ENCODE results near the gene NAV2.
A peak's percentile ranks its signal among the peaks of the same experiment; 100 is the strongest.

NAV2 gene

DNA sequence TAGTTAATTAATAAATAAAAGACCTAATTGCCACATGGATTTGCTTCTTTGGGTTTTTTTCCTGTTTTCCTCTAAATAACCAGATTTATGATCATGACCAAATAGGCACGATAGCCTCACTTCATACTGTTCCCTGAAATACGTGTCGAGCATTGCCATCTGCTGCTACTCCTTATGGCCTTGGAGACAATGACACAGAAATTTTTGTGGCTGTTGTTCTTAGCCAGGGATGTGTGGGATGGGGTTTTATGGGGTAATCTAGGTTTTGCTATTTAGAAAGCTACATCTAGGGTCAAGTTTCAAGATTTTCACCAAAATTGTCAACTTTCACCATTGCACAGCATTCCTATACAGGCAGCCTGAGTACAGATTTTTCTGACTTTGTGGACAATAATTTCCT lies 302.5 kb downstream of the NAV2 start:
- H3K27me3 Mint-ChIP-seq (ENCODE audit: low read depth, poor library complexity) = no peaks in the 10 kb centered on the region

DNA sequence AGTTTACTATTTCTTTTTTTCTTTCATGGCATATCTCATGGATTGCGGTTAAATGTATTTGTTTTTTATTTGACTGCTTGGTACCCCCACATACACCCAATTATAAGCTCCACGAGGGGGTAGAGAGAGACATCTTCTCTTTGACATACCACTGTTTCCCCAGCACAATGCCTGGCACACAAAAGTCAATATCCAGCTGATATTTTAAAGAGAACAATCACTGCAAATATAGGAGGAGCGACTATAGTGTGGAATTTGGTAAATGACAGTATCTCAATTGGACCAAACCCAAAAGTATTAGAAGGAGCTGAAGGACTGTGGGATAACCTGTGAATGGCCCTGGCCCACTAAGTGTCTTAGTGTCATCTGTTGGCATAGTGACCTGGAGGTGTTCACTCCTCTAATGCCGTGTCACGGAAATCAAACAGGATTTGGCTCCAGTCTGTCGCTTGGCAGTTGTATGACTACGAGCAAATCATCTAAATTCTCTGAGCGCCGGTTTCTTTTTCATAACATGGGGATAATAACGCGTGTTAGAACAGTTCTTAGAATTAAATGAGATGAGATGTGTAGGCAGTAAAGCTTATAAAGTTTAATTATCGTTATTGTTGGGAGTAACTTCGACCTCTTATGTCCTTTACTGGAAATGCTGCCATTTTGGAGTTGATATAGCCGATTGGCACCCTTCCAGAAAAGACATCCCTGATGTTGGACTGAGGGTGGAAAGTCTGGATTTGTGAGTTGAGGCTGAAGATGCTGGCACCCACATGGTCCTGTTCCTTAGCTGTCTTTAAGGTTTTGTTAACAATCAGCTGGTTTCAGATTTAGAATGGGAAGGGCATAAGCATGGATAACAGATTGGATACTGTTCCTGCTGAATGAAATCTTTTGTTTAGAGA lies 303.1 kb downstream of the NAV2 start:
- Mint-ChIP-seq H3K9me3 (no peaks in the 10 kb centered on the region), H3K27me3 (ENCODE audit: low read depth, poor library complexity) (no peaks in the 10 kb centered on the region), H3K36me3 (ENCODE audit: low read depth) (no peaks in the 10 kb centered on the region), H3K4me1 (peaks cover 41% of the 10 kb centered on the region), H3K4me3 (no peak overlapping the region), H3K27ac (peak overlapping the region; percentile 96)
- TF ChIP-seq CTCF (IDR thresholded peaks at IDR 0.05) = no peak
- DNase-seq = no peak

More for the DNA sequence above, 302.5 kb downstream of the NAV2 start:
- H3K4me3 Mint-ChIP-seq = no peak overlapping the region
- peaks cover 41% of the 10 kb centered on the region for H3K4me1 Mint-ChIP-seq
- no peak for TF ChIP-seq CTCF (IDR thresholded peaks at IDR 0.05)
- peak overlapping the region; percentile 73 for H3K27ac Mint-ChIP-seq
- no peak for DNase-seq
- H3K36me3 Mint-ChIP-seq (ENCODE audit: low read depth) = no peaks in the 10 kb centered on the region
- no peaks in the 10 kb centered on the region for H3K9me3 Mint-ChIP-seq

- peaks cover 41% of the 10 kb centered on the region for H3K4me1 Mint-ChIP-seq
- H3K4me3 Mint-ChIP-seq = no peak overlapping the region
- no peaks in the 10 kb centered on the region for H3K36me3 Mint-ChIP-seq (ENCODE audit: low read depth)
Measured at GRCh38 chr11:20016526-20016925, 303.9 kb downstream of the NAV2 start.

GRCh38 chr11:20017320-20017719 lies 304.7 kb downstream of the NAV2 start:
- Mint-ChIP-seq H3K4me3 (no peak overlapping the region), H3K27ac (no peak overlapping the region), H3K4me1 (peaks cover 41% of the 10 kb centered on the region), H3K27me3 (ENCODE audit: low read depth, poor library complexity) (no peaks in the 10 kb centered on the region), H3K9me3 (no peaks in the 10 kb centered on the region), H3K36me3 (ENCODE audit: low read depth) (no peaks in the 10 kb centered on the region)
- DNase-seq = no peak
- TF ChIP-seq CTCF (IDR thresholded peaks at IDR 0.05) = no peak

More at GRCh38 chr11:20016526-20016925, 303.9 kb downstream of the NAV2 start:
- Mint-ChIP-seq H3K27me3 (ENCODE audit: low read depth, poor library complexity) (no peaks in the 10 kb centered on the region), H3K27ac (no peak overlapping the region), H3K9me3 (no peaks in the 10 kb centered on the region)
- TF ChIP-seq CTCF (IDR thresholded peaks at IDR 0.05) = no peak
- DNase-seq = no peak

DNA sequence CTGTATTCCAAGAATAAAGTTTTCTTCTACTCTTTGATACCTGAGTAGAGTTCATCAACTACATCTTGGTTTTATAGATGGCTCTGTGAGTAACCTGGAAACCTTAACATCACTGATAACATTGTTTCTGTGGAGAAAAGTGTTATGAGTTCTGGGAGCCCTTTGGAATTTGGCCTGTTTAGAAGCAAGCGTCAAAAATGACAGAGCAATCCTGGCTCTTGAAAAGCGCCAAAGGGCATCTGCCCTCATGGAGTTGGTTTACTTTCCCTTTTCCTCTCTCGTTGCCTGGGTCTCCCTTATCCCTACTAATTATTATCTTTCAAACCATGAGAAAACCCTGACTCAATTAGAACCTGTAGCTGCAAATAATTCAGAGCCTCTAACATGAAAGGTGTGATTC lies 307.6 kb downstream of the NAV2 start:
- H3K27me3 Mint-ChIP-seq (ENCODE audit: low read depth, poor library complexity) = no peaks in the 10 kb centered on the region
- no peak overlapping the region for H3K27ac Mint-ChIP-seq
- no peaks in the 10 kb centered on the region for H3K36me3 Mint-ChIP-seq (ENCODE audit: low read depth)
- no peak overlapping the region for H3K4me3 Mint-ChIP-seq
- H3K9me3 Mint-ChIP-seq = no peaks in the 10 kb centered on the region
- no peak for DNase-seq
- peaks cover 41% of the 10 kb centered on the region for H3K4me1 Mint-ChIP-seq
- TF ChIP-seq CTCF (IDR thresholded peaks at IDR 0.05) = no peak

DNA sequence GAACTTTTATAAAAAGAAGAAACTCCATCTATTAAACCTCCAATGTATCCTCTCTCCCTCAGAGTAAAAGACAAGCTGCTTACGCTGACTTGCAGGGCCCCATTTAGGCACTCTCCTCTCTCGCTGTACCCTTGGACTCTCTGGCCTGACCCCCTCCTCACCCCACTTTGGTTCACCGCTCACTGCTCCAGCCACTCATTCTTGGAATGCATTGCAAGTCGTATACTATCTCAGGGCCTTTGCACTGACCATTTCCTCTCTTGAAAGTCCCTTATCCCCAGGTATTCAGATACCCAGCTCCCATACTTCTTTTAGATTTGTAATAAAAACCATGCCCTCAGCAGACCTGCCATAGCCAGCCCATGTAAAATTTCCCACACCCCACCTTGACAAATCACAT lies 308.1 kb downstream of the NAV2 start:
- Mint-ChIP-seq H3K9me3 (no peaks in the 10 kb centered on the region), H3K27me3 (ENCODE audit: low read depth, poor library complexity) (no peaks in the 10 kb centered on the region), H3K4me1 (peaks cover 41% of the 10 kb centered on the region), H3K4me3 (no peak overlapping the region), H3K27ac (no peak overlapping the region), H3K36me3 (ENCODE audit: low read depth) (no peaks in the 10 kb centered on the region)
- no peak for DNase-seq
- no peak for TF ChIP-seq CTCF (IDR thresholded peaks at IDR 0.05)
